ENCODE measurements around the gene GNAS.

- no peak for TF ChIP-seq POLR2A (IDR thresholded peaks at IDR 0.05)
- TF ChIP-seq CTCF (IDR thresholded peaks at IDR 0.05), result peak in 1 of 6 experiments; percentile 7
These were observed 40.4 kb downstream of the GNAS start for GRCh38 chr20:58892932-58893224.
